Memory B cell (primary cell): ENCODE data around the gene C6orf52.
"Not testable (repeated sequence)": the region's sequence is repeated elsewhere in the genome, so short reads cannot be mapped to it uniquely, and the experiment has no call there.

Experiments used
- ATAC-seq: fragments of 150-1000 bp; cut with Tn5 transposase; 2 replicates; pipeline ENCODE4 v1.10.0; 2021; ENCODE audit warnings: low read depth, mild to moderate bottlenecking, moderate library complexity
- DNase-seq, 2 donors: peaks; one replicate each; pipeline ENCODE4 v3.0.0; 2022; ENCODE audit warnings: low spot score in 2 of 2
- H3K27ac Mint-ChIP-seq: one replicate; pipeline ENCODE4 v1.8.0; 2022; ENCODE audit warnings: mild to moderate bottlenecking, moderate library complexity, mixed read lengths
- H3K27me3 Mint-ChIP-seq: one replicate; pipeline ENCODE4 v1.8.0; 2022; ENCODE audit warnings: mixed read lengths
- H3K36me3 Mint-ChIP-seq: one replicate; pipeline ENCODE4 v1.8.0; 2022; ENCODE audit warnings: mild to moderate bottlenecking, mixed read lengths
- H3K4me1 Mint-ChIP-seq: one replicate; pipeline ENCODE4 v1.8.0; 2022; ENCODE audit warnings: mixed read lengths
- H3K4me3 Mint-ChIP-seq: one replicate; pipeline ENCODE4 v1.8.0; 2022; ENCODE audit warnings: mild to moderate bottlenecking, moderate library complexity, mixed read lengths
- H3K9me3 Mint-ChIP-seq: one replicate; pipeline ENCODE4 v1.8.0; 2022; ENCODE audit warnings: mixed read lengths

The C6orf52 gene

DNA sequence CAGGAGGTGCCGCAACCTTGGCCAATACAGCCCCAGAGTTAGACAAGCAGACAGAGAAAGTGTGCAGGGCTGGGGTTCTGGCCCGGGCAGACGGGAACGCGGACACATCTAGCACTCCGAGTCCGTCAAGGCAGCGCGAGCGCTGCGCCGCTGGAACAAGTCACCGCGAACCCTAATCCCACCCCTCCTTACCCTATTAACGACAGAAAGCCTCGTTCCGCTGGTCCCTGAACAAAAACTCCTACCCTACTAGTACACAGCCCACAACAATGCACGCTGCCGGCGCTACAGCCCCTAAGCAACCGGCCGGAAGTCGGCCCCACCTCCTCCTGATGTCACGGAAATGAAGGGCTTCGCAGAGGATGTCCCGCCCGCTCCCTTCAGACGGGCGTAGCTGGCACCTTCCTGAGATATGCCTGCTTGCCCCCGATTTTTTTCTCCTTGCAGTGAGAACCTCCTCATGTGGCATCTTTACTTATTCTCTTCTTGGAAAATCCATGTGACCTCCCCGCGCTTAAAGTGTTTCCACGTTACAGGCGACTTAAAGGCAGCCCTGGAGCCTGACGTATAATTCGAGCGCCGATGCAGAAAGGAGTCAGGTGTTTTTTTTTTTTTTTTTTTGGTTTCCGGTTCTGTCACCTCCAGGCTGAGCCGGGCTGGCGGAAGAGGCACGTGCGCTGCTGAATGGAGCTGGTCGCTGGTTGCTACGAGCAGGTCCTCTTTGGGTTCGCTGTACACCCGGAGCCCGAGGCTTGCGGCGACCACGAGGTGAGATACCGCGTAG, at the start of gene C6orf52, which contains the start of gene PAK1IP1:
Gene C6orf52 (minus strand): TSS at position 315 of the 784 bp plus-strand sequence. CDS start 7,066 bp downstream, outside the sequence.
Gene PAK1IP1 (plus strand): TSS at position 671 of the 784 bp plus-strand sequence. CDS start 14 bp downstream, at position 685.
- Mint-ChIP-seq H3K9me3 (no peaks in the 10 kb centered on the region), H3K4me1 (peaks cover 20% of the 10 kb centered on the region), H3K27me3 (no peaks in the 10 kb centered on the region), H3K4me3 (peak within 1 kb of the TSS; percentile 96), H3K36me3 (peaks cover 9% of the 10 kb centered on the region), H3K27ac (peak within 1 kb of the TSS; percentile 100)
- DNase-seq (peak; percentile 91 to 95), ATAC-seq (peak; percentile 92)

DNA sequence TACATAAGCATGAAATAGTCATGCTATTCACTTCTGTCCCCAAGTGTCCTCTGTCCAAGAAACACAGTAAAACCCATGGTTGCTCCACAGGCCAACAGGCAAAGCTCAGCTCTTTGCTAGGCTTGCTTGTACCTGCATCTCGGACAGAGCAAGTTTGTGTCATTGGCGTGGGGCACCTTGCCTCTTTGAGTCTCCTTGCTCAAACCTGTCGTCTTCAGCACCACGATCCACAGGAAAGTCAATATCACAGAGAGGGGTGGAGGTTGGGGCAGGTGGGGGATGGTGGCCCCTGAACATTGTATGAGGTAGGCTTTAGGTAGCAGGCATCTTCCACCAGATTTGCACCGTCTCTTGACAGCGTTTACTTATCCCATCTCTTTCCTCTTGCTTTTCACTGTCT, 49.1 kb upstream of the C6orf52 start:
- Mint-ChIP-seq H3K4me3 (no peak overlapping the region), H3K27ac (no peak overlapping the region), H3K4me1 (peaks cover 10% of the 10 kb centered on the region), H3K36me3 (no peaks in the 10 kb centered on the region), H3K27me3 (no peaks in the 10 kb centered on the region), H3K9me3 (no peaks in the 10 kb centered on the region)
- ATAC-seq (no peak), DNase-seq (no peak)

DNA sequence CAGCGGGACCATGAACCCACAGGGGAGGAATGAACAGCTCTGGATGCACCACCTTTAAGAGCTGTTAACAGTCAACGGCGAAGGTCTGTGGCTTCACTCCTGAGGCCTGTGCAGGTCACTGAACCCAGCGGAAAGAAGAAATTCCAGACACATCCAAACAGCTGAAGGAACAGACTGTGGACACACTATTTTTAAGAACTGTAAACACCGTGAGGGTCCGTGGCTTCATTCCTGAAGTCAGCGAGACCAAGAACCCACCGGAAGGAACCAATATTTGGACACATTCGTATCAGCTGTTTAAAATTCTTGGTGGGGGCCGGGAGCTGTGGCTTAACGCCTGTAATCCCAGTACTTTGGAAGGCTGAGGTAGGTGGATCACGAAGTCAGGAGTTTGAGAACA, 47.8 kb upstream of the C6orf52 start:
- H3K27ac Mint-ChIP-seq: no peak overlapping the region
- no peak overlapping the region for H3K4me3 Mint-ChIP-seq
- DNase-seq (no peak), ATAC-seq (no peak)
- H3K9me3 Mint-ChIP-seq: no peaks in the 10 kb centered on the region
- peaks cover 10% of the 10 kb centered on the region for H3K4me1 Mint-ChIP-seq
- no peaks in the 10 kb centered on the region for H3K27me3 Mint-ChIP-seq
- H3K36me3 Mint-ChIP-seq: no peaks in the 10 kb centered on the region

DNA sequence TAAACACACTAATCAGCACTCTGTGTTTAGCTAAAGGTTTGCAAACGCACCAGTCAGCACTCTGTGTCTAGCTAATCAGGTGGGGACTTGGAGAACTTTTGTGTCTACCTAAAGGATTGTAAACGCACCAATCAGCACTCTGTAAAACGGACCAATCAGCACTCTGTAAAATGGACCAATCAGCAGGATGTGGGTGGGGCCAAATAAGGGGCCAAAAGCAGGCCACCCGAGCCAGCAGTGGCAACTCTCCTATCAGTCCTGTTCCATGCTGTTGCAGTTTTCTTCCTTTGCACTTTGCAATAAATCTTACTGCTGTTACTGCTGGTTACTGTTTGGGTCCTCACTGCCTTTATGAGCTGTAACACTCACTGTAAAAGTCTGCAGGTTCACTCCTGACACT, 47.2 kb upstream of the C6orf52 start:
- H3K36me3 Mint-ChIP-seq, ATAC-seq, DNase-seq, H3K4me3 Mint-ChIP-seq, H3K4me1 Mint-ChIP-seq, H3K27me3 Mint-ChIP-seq, H3K9me3 Mint-ChIP-seq, H3K27ac Mint-ChIP-seq: not testable (repeated sequence)

DNA sequence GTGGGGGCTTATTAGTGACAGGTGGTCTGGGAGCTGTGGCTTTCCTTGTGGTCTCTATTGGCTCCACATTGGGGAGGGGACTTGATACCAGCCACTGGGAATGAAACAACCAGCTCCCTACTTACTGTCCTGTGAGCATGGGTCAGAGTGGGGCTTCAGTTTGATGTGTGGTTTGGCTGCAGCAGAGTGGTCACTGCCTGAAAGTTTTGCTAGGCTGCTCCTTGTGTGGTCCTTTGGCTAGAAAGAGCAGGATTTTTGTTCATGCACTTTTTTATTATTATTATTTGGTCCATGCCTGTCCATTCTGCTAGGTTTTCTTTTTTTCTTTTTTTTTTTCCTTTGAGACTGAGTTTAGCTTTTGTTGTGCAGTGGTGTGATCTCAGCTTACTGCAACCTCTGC, 45.6 kb upstream of the C6orf52 start:
- Mint-ChIP-seq H3K27ac (no peak overlapping the region), H3K4me1 (peaks cover 2% of the 10 kb centered on the region), H3K36me3 (no peaks in the 10 kb centered on the region), H3K27me3 (no peaks in the 10 kb centered on the region), H3K9me3 (no peaks in the 10 kb centered on the region), H3K4me3 (no peak overlapping the region)
- no peak for ATAC-seq
- DNase-seq: no peak

DNA sequence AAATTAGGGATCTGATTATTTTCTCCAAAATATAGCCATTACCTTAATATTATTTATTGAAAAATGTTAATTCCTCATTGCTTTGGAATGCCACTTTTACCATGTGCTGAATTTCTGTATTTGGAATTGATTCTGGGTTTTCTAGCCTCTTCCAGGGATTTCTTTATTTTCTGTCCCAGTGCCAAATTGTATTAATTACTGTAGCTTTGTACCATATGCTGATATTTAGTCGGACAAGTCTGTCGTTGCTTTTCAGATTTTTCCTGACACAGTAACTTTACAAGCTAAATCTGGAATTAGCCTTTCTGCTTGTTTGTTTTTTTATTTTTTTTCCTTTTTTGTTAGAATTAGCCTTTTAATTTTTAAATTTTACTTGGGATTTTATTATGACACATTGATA, 42.3 kb upstream of the C6orf52 start:
- no peak overlapping the region for H3K27ac Mint-ChIP-seq
- H3K36me3 Mint-ChIP-seq: peaks cover 5% of the 10 kb centered on the region
- no peaks in the 10 kb centered on the region for H3K4me1 Mint-ChIP-seq
- H3K4me3 Mint-ChIP-seq: no peak overlapping the region
- DNase-seq (no peak), ATAC-seq (no peak)
- no peaks in the 10 kb centered on the region for H3K27me3 Mint-ChIP-seq
- no peaks in the 10 kb centered on the region for H3K9me3 Mint-ChIP-seq

DNA sequence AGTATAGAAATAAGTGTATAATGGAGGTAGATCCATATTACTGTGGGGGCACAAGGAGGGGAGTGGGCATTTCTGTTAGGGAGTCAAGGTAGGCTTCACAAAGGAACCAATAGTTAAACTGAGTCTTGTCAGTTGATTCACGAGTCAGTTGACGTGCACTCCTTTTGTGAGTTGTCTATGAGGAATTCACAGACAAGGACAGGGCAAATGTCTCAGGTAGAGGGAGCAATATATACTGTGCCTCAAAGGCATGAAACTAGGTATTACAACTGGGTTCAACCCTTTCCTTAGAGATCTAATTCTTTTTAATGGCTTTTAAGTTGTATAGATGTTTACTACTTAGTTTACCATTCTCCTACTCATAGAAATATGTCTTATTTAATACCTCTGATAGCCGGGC, 39.4 kb upstream of the C6orf52 start:
- Mint-ChIP-seq H3K4me1 (no peaks in the 10 kb centered on the region), H3K27me3 (no peaks in the 10 kb centered on the region), H3K9me3 (no peaks in the 10 kb centered on the region), H3K27ac (no peak overlapping the region), H3K4me3 (no peak overlapping the region), H3K36me3 (peaks cover 11% of the 10 kb centered on the region)
- DNase-seq: no peak
- no peak for ATAC-seq

DNA sequence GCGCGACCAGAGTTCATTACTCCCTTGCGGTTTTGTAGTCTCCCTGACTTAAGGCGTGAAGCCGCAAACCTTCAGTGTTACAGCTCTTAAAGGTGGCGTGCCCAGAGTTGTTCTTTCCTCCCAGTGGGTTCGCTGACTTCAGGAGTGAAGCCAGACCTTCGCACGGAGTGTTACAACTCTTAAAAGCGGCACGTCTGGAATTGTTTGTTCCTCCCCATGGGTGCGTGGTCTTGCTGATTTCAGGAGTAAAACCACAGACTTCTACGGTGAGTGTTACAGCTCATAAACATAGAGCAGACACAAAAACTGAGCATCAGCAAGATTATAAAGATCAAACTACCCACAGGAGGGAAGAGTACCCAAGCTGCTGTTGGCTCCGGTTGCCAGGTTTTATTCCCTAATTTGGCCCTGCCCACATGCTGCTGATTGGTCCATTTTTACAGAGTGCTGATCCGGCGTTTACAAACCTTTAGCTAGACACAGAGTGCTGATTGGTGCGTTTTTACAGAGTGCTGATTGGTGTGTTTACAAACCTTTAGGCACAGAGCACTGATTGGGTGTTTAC, 38.8 kb upstream of the C6orf52 start:
- Mint-ChIP-seq H3K27me3 (no peaks in the 10 kb centered on the region), H3K4me3 (no peak overlapping the region), H3K4me1 (peaks cover 1% of the 10 kb centered on the region), H3K36me3 (peaks cover 12% of the 10 kb centered on the region), H3K27ac (no peak overlapping the region), H3K9me3 (no peaks in the 10 kb centered on the region)
- ATAC-seq (no peak), DNase-seq (no peak)

DNA sequence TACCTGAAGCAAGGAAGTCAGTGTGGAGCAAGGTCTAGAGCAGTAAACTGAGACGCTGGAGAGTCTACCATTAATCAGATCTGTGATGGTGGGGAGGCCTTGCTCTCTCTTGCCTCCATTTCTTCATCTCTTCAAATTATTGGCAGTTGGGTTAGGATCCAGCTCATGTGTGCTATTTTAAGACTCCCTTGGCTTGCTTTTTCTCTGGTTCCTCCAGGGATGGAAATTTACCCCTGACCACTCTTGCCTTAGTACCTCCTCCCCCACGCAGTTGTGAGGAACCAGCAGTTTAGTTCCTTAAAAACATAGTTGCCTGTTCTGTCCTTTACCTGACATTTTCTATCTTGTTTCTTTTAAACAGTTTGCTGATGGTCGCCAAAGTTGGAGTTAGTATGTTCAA, 35.8 kb upstream of the C6orf52 start:
- Mint-ChIP-seq H3K4me1 (peaks cover 16% of the 10 kb centered on the region), H3K9me3 (no peaks in the 10 kb centered on the region), H3K36me3 (peaks cover 25% of the 10 kb centered on the region), H3K27ac (no peak overlapping the region), H3K4me3 (no peak overlapping the region), H3K27me3 (no peaks in the 10 kb centered on the region)
- ATAC-seq: no peak
- DNase-seq: no peak

DNA sequence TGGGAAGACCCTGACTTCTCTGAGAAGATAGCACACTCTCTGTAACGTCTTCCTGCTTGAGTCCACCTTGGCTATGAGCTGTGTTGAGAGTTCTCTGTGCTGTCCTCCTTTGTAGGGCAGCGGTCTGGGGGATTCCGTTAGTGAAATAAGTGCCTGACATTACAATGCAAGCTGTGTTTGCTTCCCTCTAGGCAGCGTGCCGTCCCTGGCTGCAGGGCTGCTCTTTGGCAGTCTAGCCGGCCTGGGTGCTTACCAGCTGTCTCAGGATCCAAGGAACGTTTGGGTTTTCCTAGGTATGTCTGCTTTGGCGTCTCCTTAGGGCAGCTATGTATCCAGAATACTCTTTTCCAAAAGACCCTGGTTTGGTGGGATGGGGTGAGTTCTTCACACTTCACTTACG, 31.3 kb upstream of the C6orf52 start:
- ATAC-seq: no peak
- H3K4me3 Mint-ChIP-seq: peak overlapping the region; percentile 41
- H3K36me3 Mint-ChIP-seq: peaks cover 19% of the 10 kb centered on the region
- no peak for DNase-seq
- H3K9me3 Mint-ChIP-seq: no peaks in the 10 kb centered on the region
- H3K27me3 Mint-ChIP-seq: no peaks in the 10 kb centered on the region
- H3K4me1 Mint-ChIP-seq: peaks cover 30% of the 10 kb centered on the region
- H3K27ac Mint-ChIP-seq: peak overlapping the region; percentile 58

DNA sequence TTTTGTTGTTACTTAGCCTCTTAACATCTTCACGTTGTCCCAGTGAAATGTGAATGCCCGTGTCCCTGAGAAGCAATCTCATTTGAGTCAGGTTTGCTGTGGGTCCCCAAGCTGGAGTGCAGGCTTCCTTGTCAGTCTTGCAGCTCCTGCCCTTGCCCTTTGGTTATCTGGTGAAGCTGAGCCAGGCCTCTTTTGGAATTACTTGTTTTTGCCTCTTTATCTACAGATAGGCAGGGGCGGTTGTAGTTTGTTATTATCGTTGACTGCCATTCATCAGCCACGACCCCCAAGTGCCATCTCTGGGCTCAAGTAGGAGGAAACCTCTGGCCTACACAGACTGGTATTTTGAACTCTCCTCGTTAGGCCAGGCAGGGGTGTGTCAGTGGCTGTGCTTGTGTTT, 30.6 kb upstream of the C6orf52 start:
- no peak for ATAC-seq
- Mint-ChIP-seq H3K4me3 (no peak overlapping the region), H3K27ac (peak overlapping the region; percentile 58), H3K36me3 (peaks cover 15% of the 10 kb centered on the region), H3K4me1 (peaks cover 30% of the 10 kb centered on the region), H3K27me3 (no peaks in the 10 kb centered on the region), H3K9me3 (no peaks in the 10 kb centered on the region)
- DNase-seq: no peak

DNA sequence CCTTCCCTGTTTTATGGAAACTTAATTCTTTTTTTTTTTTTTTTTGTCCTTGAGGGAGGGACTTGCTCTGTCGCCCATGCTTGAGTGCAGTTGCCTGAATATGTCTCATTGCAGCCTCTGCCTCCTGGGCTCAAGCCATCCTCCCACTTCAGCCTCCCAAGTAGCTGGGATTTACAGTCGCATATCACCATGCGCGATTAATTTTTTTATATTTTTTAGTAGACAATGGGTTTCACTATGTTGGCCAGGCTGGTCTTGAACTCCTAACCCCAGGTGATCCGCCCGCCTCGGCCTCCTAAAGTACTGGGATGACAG, 29.1 kb upstream of the C6orf52 start:
- Mint-ChIP-seq H3K36me3 (peaks cover 16% of the 10 kb centered on the region), H3K4me1 (peaks cover 30% of the 10 kb centered on the region), H3K27ac (peak overlapping the region; percentile 80), H3K27me3 (no peaks in the 10 kb centered on the region), H3K4me3 (peak overlapping the region; percentile 95), H3K9me3 (peaks cover under 1% of the 10 kb centered on the region)
- ATAC-seq (no peak), DNase-seq (no peak)

DNA sequence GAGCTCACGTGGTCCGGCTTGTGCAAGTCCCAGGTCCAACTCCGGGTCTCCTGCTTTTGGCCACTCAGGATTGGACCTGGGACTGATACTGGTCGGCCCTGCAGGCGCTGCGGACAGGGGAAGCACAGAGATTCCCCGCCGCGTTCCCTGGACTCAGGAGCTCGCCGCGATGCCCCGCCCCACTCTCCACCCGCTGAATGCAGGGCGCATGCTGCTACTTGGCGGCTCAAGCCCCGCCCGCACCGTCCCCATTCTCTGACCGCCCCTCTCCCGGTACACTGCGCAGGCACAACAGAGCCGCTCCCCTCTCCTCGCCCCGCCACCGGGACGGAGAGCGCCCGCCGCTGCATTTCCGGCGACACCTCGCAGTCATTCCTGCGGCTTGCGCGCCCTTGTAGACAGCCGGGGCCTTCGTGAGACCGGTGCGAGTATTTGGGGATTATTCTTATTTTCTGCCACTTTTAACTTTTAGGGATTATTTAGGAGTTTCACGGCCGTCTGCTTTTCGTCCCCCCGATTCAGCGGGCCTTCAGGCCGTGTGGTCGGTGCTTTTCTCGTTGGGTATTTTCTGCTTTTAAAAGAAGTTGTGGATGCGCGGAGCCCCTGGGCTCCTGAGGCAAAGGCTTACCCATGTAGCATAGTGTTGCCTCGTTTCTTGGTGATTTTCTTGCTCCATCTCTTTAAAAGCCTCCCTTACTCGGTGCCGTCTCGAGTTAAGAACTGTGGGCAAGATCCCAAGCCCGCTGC, 28.6 kb upstream of the C6orf52 start, which contains the start of gene TMEM14C:
Gene TMEM14C (plus strand): TSS at position 251 of the 747 bp plus-strand sequence. CDS start 1,544 bp downstream, outside the sequence.
- H3K4me1 Mint-ChIP-seq: peaks cover 26% of the 10 kb centered on the region
- H3K27me3 Mint-ChIP-seq: no peaks in the 10 kb centered on the region
- peaks cover 2% of the 10 kb centered on the region for H3K9me3 Mint-ChIP-seq
- peak; percentile 39 to 50 for DNase-seq
- peak within 1 kb of the TSS; percentile 95 for H3K4me3 Mint-ChIP-seq
- peaks cover 13% of the 10 kb centered on the region for H3K36me3 Mint-ChIP-seq
- ATAC-seq: peak; percentile 83
- peak within 1 kb of the TSS; percentile 80 for H3K27ac Mint-ChIP-seq

DNA sequence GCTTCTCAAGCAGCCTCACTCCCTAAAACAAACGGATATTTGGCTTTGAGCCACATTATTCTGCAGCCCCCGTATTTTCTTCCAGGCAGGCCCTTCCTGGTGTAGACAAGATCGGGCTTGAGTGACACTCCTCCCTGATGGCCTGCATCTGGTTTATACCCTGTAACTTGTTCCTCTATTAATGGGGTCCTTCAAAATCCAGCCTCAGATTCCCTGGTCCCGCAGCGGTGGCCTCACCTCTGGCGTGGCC, 28.1 kb upstream of the C6orf52 start:
- no peak for DNase-seq
- ATAC-seq: no peak
- peaks cover 2% of the 10 kb centered on the region for H3K9me3 Mint-ChIP-seq
- peaks cover 10% of the 10 kb centered on the region for H3K36me3 Mint-ChIP-seq
- H3K4me3 Mint-ChIP-seq: peak overlapping the region; percentile 95
- H3K27ac Mint-ChIP-seq: peak overlapping the region; percentile 80
- peaks cover 23% of the 10 kb centered on the region for H3K4me1 Mint-ChIP-seq
- no peaks in the 10 kb centered on the region for H3K27me3 Mint-ChIP-seq
